B cell (primary cell): ENCODE data around the gene CRY1. TPM values are rescaled to one million over a fixed set of nuclear protein-coding genes. Genes with fewer than 3 reads are reported as not detected.

Experiments
- ATAC-seq: fragments of 200-7000 bp; cut with Tn5 transposase; one replicate; pipeline ENCODE4 v1.10.0; 2021; ENCODE audit warnings: low read depth, mild to moderate bottlenecking, moderate number of reproducible peaks, moderate library complexity
- CTCF ChIA-PET: fragments of 350-600 bp; sonication (Branson Sonifier 250); formaldehyde crosslinking; loops from one replicate; lab custom pipeline; 2021; ENCODE audit warnings: antibody characterized with exemption, inconsistent platforms; lab: Charles Lee
- POLR2A ChIA-PET: fragments of 350-600 bp; sonication (Branson Sonifier 250); formaldehyde crosslinking; loops from one replicate; lab custom pipeline; 2021; ENCODE audit warnings: antibody characterized with exemption; lab: Charles Lee
- DNase-seq: peaks from one replicate; pipeline ENCODE4 v3.0.0; 2013
- H2AFZ ChIP-seq: 2 replicates; pipeline ENCODE4 v1.6.1; 2012; ENCODE audit warnings: mild to moderate bottlenecking, low read depth, low read length; ENCODE audit not compliant: insufficient read depth, poor library complexity, severe bottlenecking
- H3K27ac ChIP-seq, 2 donors: 1 replicate in 1 of 2; 2 replicates in 1 of 2; pipeline ENCODE4 v1.5.1; 2012 to 2013; ENCODE audit warnings: low read length in 2 of 2, mild to moderate bottlenecking in 2 of 2, moderate library complexity in 1 of 2
- H3K27me3 ChIP-seq, 4 experiments: fragments of 200-600 bp in 1 of 4; sonication (generic) in 1 of 4; replicated peaks in 1 of 4; 1 replicate in 2 of 4; 2 replicates in 2 of 4; pipeline versions ENCODE4 v1.6.1 to v1.7.0; 2013 to 2016; ENCODE audit warnings: low read length in 3 of 4, mild to moderate bottlenecking in 2 of 4, mixed read lengths in 1 of 4, moderate library complexity in 1 of 4; ENCODE audit not compliant: insufficient read depth in 4 of 4, control insufficient read depth in 3 of 4; ENCODE audit errors: control extremely low read depth in 1 of 4
- H3K36me3 ChIP-seq, 2 experiments: replicated peaks in 1 of 2; 1 replicate in 1 of 2; 2 replicates in 1 of 2; pipeline versions ENCODE4 v1.6.1 to v1.7.1; 2013; ENCODE audit warnings: low read length in 1 of 2; ENCODE audit not compliant: insufficient read depth in 2 of 2, control insufficient read depth in 1 of 2; ENCODE audit errors: control extremely low read depth in 1 of 2, extremely low read depth in 1 of 2
- H3K4me1 ChIP-seq, 2 donors: fragments of 200-600 bp in 1 of 2; sonication (generic) in 1 of 2; 1 replicate in 1 of 2; 2 replicates in 1 of 2; pipeline versions ENCODE4 v1.5.1 to v1.6.1; 2013 to 2017; ENCODE audit warnings: low read length in 2 of 2; ENCODE audit not compliant: control insufficient read depth in 2 of 2, insufficient read depth in 2 of 2
- H3K4me2 ChIP-seq: replicated peaks from 2 replicates; pipeline ENCODE3; 2012; ENCODE audit warnings: mild to moderate bottlenecking, low read depth, low read length; ENCODE audit not compliant: poor library complexity, severe bottlenecking
- H3K4me3 ChIP-seq, 5 experiments: fragments of 200-600 bp in 1 of 5; sonication (generic) in 1 of 5; 1 replicate in 3 of 5; 2 replicates in 2 of 5; pipeline versions ENCODE4 v1.5.1 to v1.7.0; 2011 to 2016; ENCODE audit warnings: low read length in 4 of 5, mild to moderate bottlenecking in 4 of 5, low read depth in 2 of 5, control low read depth in 1 of 5, moderate library complexity in 1 of 5; ENCODE audit not compliant: insufficient read depth in 1 of 5; ENCODE audit errors: control extremely low read depth in 1 of 5, extremely low read depth in 1 of 5
- H3K79me2 ChIP-seq: fragments of 200-600 bp; sonication (generic); one replicate; pipeline ENCODE4 v1.6.0; 2016; ENCODE audit warnings: low read length; ENCODE audit not compliant: control insufficient read depth, insufficient read depth
- H3K9ac ChIP-seq: fragments of 200-600 bp; sonication (generic); 2 replicates; pipeline ENCODE4 v1.6.1; 2017; ENCODE audit warnings: mild to moderate bottlenecking, low read length, moderate library complexity
- H3K9me3 ChIP-seq, 3 donors: one replicate each; pipeline versions ENCODE4 v1.6.1 to v1.7.1; 2013; ENCODE audit warnings: low read length in 2 of 3; ENCODE audit not compliant: control insufficient read depth in 2 of 3, insufficient read depth in 1 of 3; ENCODE audit errors: control extremely low read depth in 1 of 3
- H4K20me1 ChIP-seq: 2 replicates; pipeline ENCODE4 v1.6.0; 2012; ENCODE audit warnings: mild to moderate bottlenecking, low read length; ENCODE audit not compliant: insufficient read depth, control insufficient read depth, poor library complexity, severe bottlenecking
- H3K27ac Mint-ChIP-seq: one replicate; pipeline ENCODE4 v1.8.0; 2021; ENCODE audit warnings: mixed read lengths
- H3K27me3 Mint-ChIP-seq: one replicate; pipeline ENCODE4 v1.8.0; 2021; ENCODE audit warnings: mixed read lengths
- H3K4me1 Mint-ChIP-seq: one replicate; pipeline ENCODE4 v1.8.0; 2021; ENCODE audit warnings: mixed read lengths
- H3K4me3 Mint-ChIP-seq: one replicate; pipeline ENCODE4 v1.8.0; 2021; ENCODE audit warnings: mixed read lengths
- H3K9me3 Mint-ChIP-seq: one replicate; pipeline ENCODE4 v1.8.0; 2022; ENCODE audit warnings: mixed read lengths; ENCODE audit not compliant: insufficient read depth
- CTCF ChIP-seq: fragments of 200-600 bp; IDR thresholded peaks from one replicate; pipeline ENCODE4 v1.8.0; 2022; ENCODE audit warnings: antibody characterized with exemption, mild to moderate bottlenecking
- EZH2 ChIP-seq: IDR thresholded peaks from 2 replicates; pipeline ENCODE4 v1.6.1; 2012; ENCODE audit warnings: borderline replicate concordance, low read depth, mild to moderate bottlenecking, moderate library complexity, low read length; ENCODE audit not compliant: insufficient read depth, poor library complexity, severe bottlenecking
- WGBS: methylation state at CpG from one replicate; pipeline ENCODE4 v1.1.5; 2013; ENCODE audit warnings: missing lambda C conversion rate; ENCODE audit not compliant: insufficient coverage; 5-methylcytosine and 5-hydroxymethylcytosine counted together
- intact Hi-C: fragments of 100-400 bp; cut with micrococcal nuclease; formaldehyde crosslinking; loops from one replicate; pipeline ENCODE4 v1.10.0; 2022
- polyA plus RNA-seq: library from polyadenylated mRNA; depleted of rRNA; stranded (reverse); fragments of >200 nt; gene quantifications from 2 replicates; pipeline ENCODE4 v1.2.3, GENCODE V29; 2012
- total RNA-seq, 2 donors: library from RNA; stranded (reverse); fragments of 120-200 nt in 1 of 2; gene quantifications; 1 replicate in 1 of 2; 2 replicates in 1 of 2; pipeline versions ENCODE4 v1.2.3 to v1.2.4, GENCODE V29; 2013 to 2022

The CRY1 gene
- total and polyA plus RNA-seq, 2 donors (not counting 1 experiment from before 2014, with no cell fraction given) = 2.4 to 8.8 TPM

- Mint-ChIP-seq H3K27ac (no peak overlapping the region), H3K9me3 (peaks cover 5% of the 10 kb centered on the region), H3K27me3 (peaks cover 42% of the 10 kb centered on the region), H3K4me1 (peaks cover 9% of the 10 kb centered on the region), H3K4me3 (no peak overlapping the region)
- H3K27me3 ChIP-seq = peaks cover 0 to 18% (median 6%) of the 10 kb centered on the region in 4 experiments
- H3K27ac ChIP-seq = no peak overlapping the region
- no peak overlapping the region for H3K4me3 ChIP-seq
- TF ChIP-seq EZH2 (no peak), CTCF (no peak)
- H4K20me1 ChIP-seq = no peaks in the 10 kb centered on the region
- H2AFZ ChIP-seq = no peak overlapping the region
- H3K36me3 ChIP-seq = no peaks in the 10 kb centered on the region
- no peaks in the 10 kb centered on the region for H3K79me2 ChIP-seq
- ChIA-PET CTCF (no interaction called here), POLR2A (no interaction called here)
- H3K9me3 ChIP-seq = peaks cover 0 to 19% (median 0%) of the 10 kb centered on the region in 3 donors
- no peak overlapping the region for H3K9ac ChIP-seq
- DNase-seq = no peak
- intact Hi-C loops = no loop called here
- peaks cover 16 to 23% of the 10 kb centered on the region in 2 donors for H3K4me1 ChIP-seq
- 85% methylated on average over 2 of the region's 3 CpGs for WGBS
- no peak for ATAC-seq
- H3K4me2 ChIP-seq = no peak overlapping the region
These were observed 3.2 kb upstream of the CRY1 start for GRCh38 chr12:107096571-107096970.

- intact Hi-C loops = no loop called here
- peaks cover 9% of the 10 kb centered on the region for H3K4me1 Mint-ChIP-seq
- DNase-seq = no peak
- Histone ChIP-seq H3K36me3 (no peaks in the 10 kb centered on the region), H2AFZ (peak overlapping the region; percentile 95), H3K79me2 (peaks cover 14% of the 10 kb centered on the region), H3K9me3 (peaks cover 0 to 19% (median 0%) of the 10 kb centered on the region in 3 donors), H3K4me3 (peak overlapping the region; percentile 54 to 83 (median 79)), H3K4me2 (peak overlapping the region; percentile 85), H4K20me1 (peaks cover 7% of the 10 kb centered on the region), H3K9ac (peak overlapping the region; percentile 86), H3K27me3 (peaks cover 0 to 8% (median 3%) of the 10 kb centered on the region in 4 experiments), H3K27ac (peak overlapping the region; percentile 95 to 96), H3K4me1 (peaks cover 16 to 24% of the 10 kb centered on the region in 2 donors)
- H3K9me3 Mint-ChIP-seq = peaks cover 5% of the 10 kb centered on the region
- WGBS = 28% methylated on average over 5 of the region's 6 CpGs
- no peak for TF ChIP-seq CTCF
- TF ChIP-seq EZH2 = no peak
- ChIA-PET POLR2A (interaction anchor here (0.6 to 1.1 kb wide), 2 partner anchors 11 to 117 kb away, joined by 3 to 5 read pairs; no protein-coding TSS in a partner anchor), CTCF (interaction anchor here (0.8 to 1.8 kb wide), 2 partner anchors 10 to 138 kb away, joined by 3 to 6 read pairs; no protein-coding TSS in a partner anchor)
- peaks cover 20% of the 10 kb centered on the region for H3K27me3 Mint-ChIP-seq
- ATAC-seq = no peak
- H3K4me3 Mint-ChIP-seq = no peak overlapping the region
- no peak overlapping the region for H3K27ac Mint-ChIP-seq
These were observed 767 bp upstream of the CRY1 start for GRCh38 chr12:107094183-107094448.
